ENCODE data around the gene CCDC92.
"Not testable (repeated sequence)": the region's sequence is repeated elsewhere in the genome, so short reads cannot be mapped to it uniquely, and the experiment has no call there.

CCDC92 gene

DNA sequence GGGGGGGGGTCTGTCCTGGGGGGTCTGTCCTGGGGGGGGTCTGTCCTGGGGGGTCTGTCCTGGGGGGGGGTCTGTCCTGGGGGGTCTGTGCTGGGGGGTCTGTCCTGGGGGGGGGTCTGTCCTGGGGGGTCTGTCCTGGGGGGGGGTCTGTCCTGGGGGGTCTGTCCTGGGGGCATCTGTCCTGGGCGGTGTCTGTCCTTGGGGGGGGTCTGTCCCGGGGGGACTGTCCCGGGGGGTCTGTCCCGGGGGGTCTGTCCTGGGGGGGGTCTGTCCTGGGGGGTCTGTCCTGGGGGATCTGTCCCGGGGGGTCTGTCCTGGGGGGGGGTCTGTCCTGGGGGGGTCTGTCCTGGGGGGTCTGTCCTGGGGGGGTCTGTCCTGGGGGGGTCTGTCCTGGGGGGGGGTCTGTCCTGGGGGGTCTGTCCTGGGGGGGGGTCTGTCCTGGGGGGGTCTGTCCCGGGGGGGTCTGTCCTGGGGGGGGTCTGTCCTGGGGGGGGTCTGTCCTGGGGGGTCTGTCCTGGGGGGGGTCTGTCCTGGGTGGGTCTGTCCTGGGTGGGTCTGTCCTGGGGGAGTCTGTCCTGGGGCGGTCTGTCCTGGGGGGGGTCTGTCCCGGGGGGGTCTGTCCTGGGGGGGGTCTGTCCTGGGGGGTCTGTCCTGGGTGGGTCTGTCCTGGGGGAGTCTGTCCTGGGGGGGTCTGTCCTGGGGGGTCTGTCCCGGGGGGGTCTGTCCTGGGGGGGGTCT is 60.8 kb downstream of the CCDC92 start:
- H3K4me3 ChIP-seq (ENCODE audit: low read length); H3K27me3 ChIP-seq (ENCODE audit: insufficient read depth, low read length, poor library complexity); H4K5ac ChIP-seq (ENCODE audit: low read length); H3K27ac ChIP-seq (ENCODE audit: low read depth, low read length); H3K56ac ChIP-seq (ENCODE audit: low read length); H3K79me1 ChIP-seq (ENCODE audit: low read length); H2AK5ac ChIP-seq (ENCODE audit: low read length); H3K79me2 ChIP-seq (ENCODE audit: control insufficient read depth, insufficient read depth, low read length); H3K36me3 ChIP-seq (ENCODE audit: control insufficient read depth, insufficient read depth, low read length); H2BK5ac ChIP-seq (ENCODE audit: low read length); H3K9ac ChIP-seq (ENCODE audit: low read length); H4K8ac ChIP-seq (ENCODE audit: low read depth, low read length); H3K18ac ChIP-seq (ENCODE audit: low read length); H3K4me1 ChIP-seq (ENCODE audit: control insufficient read depth, low read depth, low read length); H2BK15ac ChIP-seq (replicated peaks; ENCODE audit: low read depth); H2BK120ac ChIP-seq (ENCODE audit: low read depth, low read length); H3K23ac ChIP-seq (ENCODE audit: low read length); H3K4me2 ChIP-seq (ENCODE audit: low read length); DNase-seq; H3K4ac ChIP-seq (ENCODE audit: low read depth, low read length): not testable (repeated sequence)
- no CpG with 5 or more reads among the region's 9 CpGs for WGBS (ENCODE audit: extremely low coverage, insufficient coverage, low lambda C conversion rate)

DNA sequence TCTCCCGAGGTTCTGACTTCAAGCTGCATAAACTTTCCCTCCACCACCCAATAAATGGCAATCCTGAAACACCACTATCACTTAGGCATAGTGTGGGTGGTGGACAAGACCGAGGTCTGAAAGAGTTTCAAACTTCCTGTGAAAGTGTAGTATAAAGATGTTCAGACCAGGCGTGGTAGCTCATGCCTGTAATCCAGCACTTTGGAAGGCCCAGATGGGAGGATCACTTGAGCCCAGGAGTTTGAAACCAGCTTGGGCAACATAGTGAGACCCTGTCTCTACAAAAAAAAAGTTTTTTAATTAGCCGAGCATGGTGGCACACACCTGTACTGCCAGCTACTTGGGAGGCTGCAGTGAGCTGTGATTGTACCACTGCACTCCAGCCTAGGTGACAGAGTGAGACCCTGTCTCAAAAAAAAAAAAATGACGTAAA is 61.9 kb downstream of the CCDC92 start:
- Histone ChIP-seq H2BK15ac (replicated peaks; ENCODE audit: low read depth) (no peak overlapping the region), H3K27me3 (ENCODE audit: insufficient read depth, low read length, poor library complexity) (no peaks in the 10 kb centered on the region), H3K56ac (ENCODE audit: low read length) (no peak overlapping the region), H3K23ac (ENCODE audit: low read length) (no peak overlapping the region), H4K5ac (ENCODE audit: low read length) (no peak overlapping the region), H2BK5ac (ENCODE audit: low read length) (no peak overlapping the region), H3K4me3 (ENCODE audit: low read length) (no peak overlapping the region), H4K8ac (ENCODE audit: low read depth, low read length) (no peak overlapping the region), H3K79me1 (ENCODE audit: low read length) (no peaks in the 10 kb centered on the region), H3K9ac (ENCODE audit: low read length) (no peak overlapping the region), H3K79me2 (ENCODE audit: control insufficient read depth, insufficient read depth, low read length) (no peaks in the 10 kb centered on the region), H2AK5ac (ENCODE audit: low read length) (no peak overlapping the region), H3K4ac (ENCODE audit: low read depth, low read length) (no peak overlapping the region), H3K4me1 (ENCODE audit: control insufficient read depth, low read depth, low read length) (no peaks in the 10 kb centered on the region), H3K18ac (ENCODE audit: low read length) (no peak overlapping the region), H3K27ac (ENCODE audit: low read depth, low read length) (no peak overlapping the region), H3K4me2 (ENCODE audit: low read length) (no peak overlapping the region), H3K36me3 (ENCODE audit: control insufficient read depth, insufficient read depth, low read length) (no peaks in the 10 kb centered on the region), H2BK120ac (ENCODE audit: low read depth, low read length) (no peak overlapping the region)
- no CpG with 5 or more reads among the region's 5 CpGs for WGBS (ENCODE audit: extremely low coverage, insufficient coverage, low lambda C conversion rate)
- no peak for DNase-seq

DNA sequence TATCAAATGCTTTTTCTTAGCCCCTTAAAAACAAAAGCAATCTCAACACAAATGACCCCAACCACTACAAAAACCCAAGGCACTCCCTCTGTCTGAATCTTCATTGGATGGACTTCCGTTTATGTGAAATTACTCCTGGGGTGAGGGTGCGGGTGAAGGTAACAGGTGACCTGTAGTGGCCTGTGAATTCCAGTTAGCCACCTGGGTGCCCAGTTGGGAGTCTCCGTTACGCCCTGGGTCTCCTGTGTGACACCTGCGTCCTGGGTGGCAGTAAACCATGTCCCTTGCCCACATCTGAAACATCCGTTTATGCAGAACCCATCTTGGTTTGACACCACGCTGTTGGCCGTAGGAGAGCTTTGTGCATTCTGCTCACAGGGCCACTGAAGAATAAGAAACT is 62.6 kb downstream of the CCDC92 start:
- Histone ChIP-seq H2BK15ac (replicated peaks; ENCODE audit: low read depth) (no peak overlapping the region), H2BK120ac (ENCODE audit: low read depth, low read length) (no peak overlapping the region), H4K5ac (ENCODE audit: low read length) (no peak overlapping the region), H3K79me2 (ENCODE audit: control insufficient read depth, insufficient read depth, low read length) (no peaks in the 10 kb centered on the region), H4K8ac (ENCODE audit: low read depth, low read length) (no peak overlapping the region), H3K18ac (ENCODE audit: low read length) (no peak overlapping the region), H3K9ac (ENCODE audit: low read length) (no peak overlapping the region), H3K27me3 (ENCODE audit: insufficient read depth, low read length, poor library complexity) (no peaks in the 10 kb centered on the region), H3K56ac (ENCODE audit: low read length) (no peak overlapping the region), H3K4me3 (ENCODE audit: low read length) (no peak overlapping the region), H3K23ac (ENCODE audit: low read length) (no peak overlapping the region), H2AK5ac (ENCODE audit: low read length) (no peak overlapping the region), H3K4ac (ENCODE audit: low read depth, low read length) (no peak overlapping the region), H3K79me1 (ENCODE audit: low read length) (no peaks in the 10 kb centered on the region), H2BK5ac (ENCODE audit: low read length) (no peak overlapping the region), H3K27ac (ENCODE audit: low read depth, low read length) (no peak overlapping the region), H3K4me2 (ENCODE audit: low read length) (no peak overlapping the region), H3K4me1 (ENCODE audit: control insufficient read depth, low read depth, low read length) (no peaks in the 10 kb centered on the region), H3K36me3 (ENCODE audit: control insufficient read depth, insufficient read depth, low read length) (no peaks in the 10 kb centered on the region)
- no CpG with 5 or more reads among the region's 8 CpGs for WGBS (ENCODE audit: extremely low coverage, insufficient coverage, low lambda C conversion rate)
- DNase-seq = no peak

DNA sequence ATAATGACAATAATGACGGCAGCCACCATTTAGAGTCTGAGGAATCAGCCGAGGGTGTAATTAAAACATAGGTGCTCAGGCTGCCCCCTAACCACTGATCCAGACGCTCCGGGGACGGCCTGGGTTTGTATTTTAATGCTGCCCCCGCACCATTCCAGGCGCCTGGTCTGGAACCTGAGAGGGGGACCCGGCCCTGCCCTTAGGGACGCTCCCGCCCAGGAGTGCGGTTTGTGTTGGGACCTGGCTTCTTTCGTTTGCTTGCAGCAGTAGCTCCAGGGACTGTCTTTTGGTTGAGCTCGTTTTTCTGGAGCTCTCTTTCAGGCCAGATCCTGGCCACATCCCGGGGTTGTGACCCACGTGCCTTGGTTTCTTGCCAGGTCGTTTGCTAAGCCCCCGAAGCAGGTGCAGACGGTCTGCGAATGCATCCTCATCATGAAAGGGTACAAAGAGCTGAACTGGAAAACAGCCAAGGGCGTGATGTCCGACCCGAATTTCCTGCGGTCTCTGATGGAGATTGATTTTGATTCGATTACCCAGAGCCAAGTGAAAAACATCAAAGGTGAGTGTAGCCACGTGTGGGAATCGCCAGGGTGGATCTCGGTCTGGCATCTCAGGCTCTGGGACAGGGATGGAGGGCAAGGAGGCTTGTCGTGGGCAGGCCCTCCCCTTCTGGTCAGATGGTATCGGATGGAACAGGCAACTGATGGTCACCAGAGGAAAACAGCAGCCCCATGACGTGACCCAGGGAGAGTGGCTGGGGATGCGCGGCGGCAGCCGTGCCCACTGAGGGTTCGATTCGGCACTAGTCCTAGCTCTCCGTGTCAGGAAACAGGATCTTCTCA is 63.5 kb downstream of the CCDC92 start:
- DNase-seq = no peak
- H3K4me1 ChIP-seq (ENCODE audit: control insufficient read depth, low read depth, low read length) = no peaks in the 10 kb centered on the region
- no peaks in the 10 kb centered on the region for H3K79me1 ChIP-seq (ENCODE audit: low read length)
- no CpG with 5 or more reads among the region's 37 CpGs for WGBS (ENCODE audit: extremely low coverage, insufficient coverage, low lambda C conversion rate)
- H2AK5ac ChIP-seq (ENCODE audit: low read length) = no peak overlapping the region
- H4K5ac ChIP-seq (ENCODE audit: low read length) = no peak overlapping the region
- H3K36me3 ChIP-seq (ENCODE audit: control insufficient read depth, insufficient read depth, low read length) = no peaks in the 10 kb centered on the region
- no peak overlapping the region for H2BK5ac ChIP-seq (ENCODE audit: low read length)
- H3K4me3 ChIP-seq (ENCODE audit: low read length) = no peak overlapping the region
- H3K79me2 ChIP-seq (ENCODE audit: control insufficient read depth, insufficient read depth, low read length) = no peaks in the 10 kb centered on the region
- H3K27me3 ChIP-seq (ENCODE audit: insufficient read depth, low read length, poor library complexity) = no peaks in the 10 kb centered on the region
- H3K4ac ChIP-seq (ENCODE audit: low read depth, low read length) = no peak overlapping the region
- no peak overlapping the region for H3K23ac ChIP-seq (ENCODE audit: low read length)
- no peak overlapping the region for H3K18ac ChIP-seq (ENCODE audit: low read length)
- H3K27ac ChIP-seq (ENCODE audit: low read depth, low read length) = no peak overlapping the region
- no peak overlapping the region for H3K56ac ChIP-seq (ENCODE audit: low read length)
- H4K8ac ChIP-seq (ENCODE audit: low read depth, low read length) = no peak overlapping the region
- no peak overlapping the region for H3K9ac ChIP-seq (ENCODE audit: low read length)
- H2BK120ac ChIP-seq (ENCODE audit: low read depth, low read length) = no peak overlapping the region
- H3K4me2 ChIP-seq (ENCODE audit: low read length) = no peak overlapping the region
- no peak overlapping the region for H2BK15ac ChIP-seq (replicated peaks; ENCODE audit: low read depth)

DNA sequence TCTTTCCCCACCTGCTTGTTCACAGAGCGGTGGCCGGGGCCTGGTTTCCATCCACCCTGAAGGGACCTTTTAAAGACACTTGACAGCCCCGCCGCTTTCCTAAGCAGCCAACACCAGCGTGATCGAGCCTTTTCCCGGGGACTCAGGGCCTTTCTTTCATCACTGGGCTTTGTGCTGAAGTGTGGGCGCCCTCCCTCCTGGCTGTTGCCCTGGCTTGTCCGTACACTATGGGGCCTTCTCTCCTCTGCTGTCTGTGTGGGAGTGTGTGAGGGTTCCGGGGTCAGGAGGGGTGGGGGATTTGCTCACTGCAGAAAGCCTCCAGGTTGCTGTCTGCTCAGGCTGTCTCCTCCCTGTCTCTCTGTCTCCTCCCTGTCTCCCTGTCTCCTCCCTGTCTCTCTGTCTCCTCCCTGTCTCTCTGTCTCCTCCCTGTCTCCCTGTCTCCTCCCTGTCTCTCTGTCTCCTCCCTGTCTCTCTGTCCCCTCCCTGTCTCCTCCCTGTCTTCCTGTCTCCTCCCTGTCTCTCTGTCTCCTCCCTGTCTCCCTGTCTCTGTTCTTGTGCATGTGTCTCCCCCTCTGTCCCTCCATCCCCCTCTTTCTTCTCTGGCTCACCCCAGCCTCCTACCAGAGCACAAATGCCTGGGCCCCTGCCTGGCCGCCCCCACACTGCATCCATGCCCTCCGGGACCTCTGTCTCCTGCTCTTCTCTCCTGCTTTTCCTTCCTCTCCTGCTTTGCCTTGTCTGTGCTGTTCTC is 64.7 kb downstream of the CCDC92 start:
- no peak overlapping the region for H3K9ac ChIP-seq (ENCODE audit: low read length)
- no peak overlapping the region for H3K4me3 ChIP-seq (ENCODE audit: low read length)
- H3K4me2 ChIP-seq (ENCODE audit: low read length) = no peak overlapping the region
- no peaks in the 10 kb centered on the region for H3K36me3 ChIP-seq (ENCODE audit: control insufficient read depth, insufficient read depth, low read length)
- H3K4ac ChIP-seq (ENCODE audit: low read depth, low read length) = no peak overlapping the region
- no peaks in the 10 kb centered on the region for H3K79me1 ChIP-seq (ENCODE audit: low read length)
- H3K27me3 ChIP-seq (ENCODE audit: insufficient read depth, low read length, poor library complexity) = no peaks in the 10 kb centered on the region
- no CpG with 5 or more reads among the region's 12 CpGs for WGBS (ENCODE audit: extremely low coverage, insufficient coverage, low lambda C conversion rate)
- H4K8ac ChIP-seq (ENCODE audit: low read depth, low read length) = no peak overlapping the region
- H3K27ac ChIP-seq (ENCODE audit: low read depth, low read length) = no peak overlapping the region
- H2BK5ac ChIP-seq (ENCODE audit: low read length) = no peak overlapping the region
- H3K18ac ChIP-seq (ENCODE audit: low read length) = no peak overlapping the region
- no peak overlapping the region for H3K23ac ChIP-seq (ENCODE audit: low read length)
- H2BK15ac ChIP-seq (replicated peaks; ENCODE audit: low read depth) = no peak overlapping the region
- H2AK5ac ChIP-seq (ENCODE audit: low read length) = no peak overlapping the region
- no peak overlapping the region for H2BK120ac ChIP-seq (ENCODE audit: low read depth, low read length)
- no peak overlapping the region for H3K56ac ChIP-seq (ENCODE audit: low read length)
- DNase-seq = no peak
- H4K5ac ChIP-seq (ENCODE audit: low read length) = no peak overlapping the region
- H3K4me1 ChIP-seq (ENCODE audit: control insufficient read depth, low read depth, low read length) = no peaks in the 10 kb centered on the region
- no peaks in the 10 kb centered on the region for H3K79me2 ChIP-seq (ENCODE audit: control insufficient read depth, insufficient read depth, low read length)

Measured in mesendoderm (in vitro differentiated cells).